Muscle of back (tissue), 13 donors: Measurements from ENCODE around the gene CORIN. TPM values are rescaled to one million over a fixed set of nuclear protein-coding genes. Genes with fewer than 3 reads are reported as not detected.

ENCODE experiments used
- DNase-seq, 3 donors: peaks; one replicate each; pipeline versions ENCODE4 v3.0.0 to v3.0.0-alpha.2; 2013
- long read RNA-seq, 9 donors: transcript quantifications; one replicate each; lab custom pipeline, GENCODE V29; 2026
- polyA plus RNA-seq, 10 donors: library from polyadenylated mRNA; unstranded; fragments of 120-200 nt; gene quantifications; one replicate each; pipeline ENCODE4 v1.2.1, GENCODE V29; 2013; ENCODE audit not compliant: insufficient read length in 10 of 10

CORIN gene
- polyA plus RNA-seq: 10 to 100 TPM in 1 of 10 donors, 1 to 10 TPM in 8, under 1 TPM in 1; 0.84 to 10.7 (median 1.4) TPM
- long read RNA-seq, donor 1: 0 reads
- long read RNA-seq, donor 2: 0 reads
- long read RNA-seq, donor 3: 0 reads
- long read RNA-seq, donor 4, partial matches to known transcripts: 0 of 1 reads
- long read RNA-seq, donor 4, other reads (novel, unspliced or antisense): 0 of 1 reads
- long read RNA-seq, donor 5: 0 reads
- long read RNA-seq, donor 6: 0 reads
- long read RNA-seq, donor 7: 0 reads
- long read RNA-seq, donor 8: 0 reads
- long read RNA-seq, donor 9: 0 reads

- peak in 1 of 3 donors; percentile 20 for DNase-seq
Measured at GRCh38 chr4:47837908-47838294, at the start of gene CORIN. Gene CORIN (minus strand): TSS chr4:47838067. CDS start chr4:47837949, 118 bp downstream.

- DNase-seq: no peak
Measured at GRCh38 chr4:47882228-47882627, 44.4 kb upstream of the CORIN start.

- DNase-seq: no peak
Measured at GRCh38 chr4:47879458-47879857, 41.6 kb upstream of the CORIN start.

- no peak for DNase-seq
Measured at GRCh38 chr4:47876784-47877546, 39.1 kb upstream of the CORIN start.

GRCh38 chr4:47876310-47876709 is 38.4 kb upstream of the CORIN start:
- no peak for DNase-seq

GRCh38 chr4:47873877-47874541 is 36.1 kb upstream of the CORIN start:
- no peak for DNase-seq

- no peak for DNase-seq
Measured at GRCh38 chr4:47863486-47863885, 25.6 kb upstream of the CORIN start.

- peak in 1 of 3 donors; percentile 29 for DNase-seq
Measured at GRCh38 chr4:47862297-47862696, 24.4 kb upstream of the CORIN start.

GRCh38 chr4:47860305-47860704 is 22.4 kb upstream of the CORIN start:
- no peak for DNase-seq

- no peak for DNase-seq
Measured at GRCh38 chr4:47858006-47858405, 20.1 kb upstream of the CORIN start.

- DNase-seq: no peak
Measured at GRCh38 chr4:47856713-47857112, 18.8 kb upstream of the CORIN start.

- peak in 1 of 3 donors; percentile 80 for DNase-seq
Measured at GRCh38 chr4:47855350-47855749, 17.5 kb upstream of the CORIN start.

- DNase-seq: peak in 1 of 3 donors; percentile 11
Measured at GRCh38 chr4:47852136-47852535, 14.3 kb upstream of the CORIN start.

GRCh38 chr4:47849466-47849865 is 11.6 kb upstream of the CORIN start:
- DNase-seq: no peak

GRCh38 chr4:47848041-47848440 is 10.2 kb upstream of the CORIN start:
- no peak for DNase-seq

GRCh38 chr4:47842985-47843384 is 5.1 kb upstream of the CORIN start:
- DNase-seq: no peak

GRCh38 chr4:47840291-47840690 is 2.4 kb upstream of the CORIN start:
- no peak for DNase-seq

- peak in 1 of 3 donors; percentile 51 for DNase-seq
Measured at GRCh38 chr4:47839259-47839658, 1.4 kb upstream of the CORIN start.

- DNase-seq: no peak
Measured at GRCh38 chr4:47838445-47838844, 578 bp upstream of the CORIN start.

GRCh38 chr4:47837094-47837907 is 566 bp downstream of the CORIN start:
- DNase-seq: peak in 1 of 3 donors; percentile 66

GRCh38 chr4:47836641-47837093 is 1.2 kb downstream of the CORIN start:
- peak; percentile 71 to 87 (median 76) for DNase-seq

GRCh38 chr4:47835494-47835893 is 2.4 kb downstream of the CORIN start:
- peak in 1 of 3 donors; percentile 10 for DNase-seq
